HFFc6 (cell line): ENCODE measurements around the gene MRPL19. TPM values are rescaled to one million over a fixed set of nuclear protein-coding genes. Genes with fewer than 3 reads are reported as not detected.

Experiments
- DNase-seq: peaks from one replicate; pipeline ENCODE4 v3.0.0-alpha.2; 2018
- H3K27ac Mint-ChIP-seq: 2 replicates; pipeline ENCODE4 v1.8.0; 2020; ENCODE audit warnings: mild to moderate bottlenecking, mixed read lengths
- H3K27me3 Mint-ChIP-seq: 2 replicates; pipeline ENCODE4 v1.8.0; 2021; ENCODE audit warnings: mild to moderate bottlenecking, moderate library complexity, mixed read lengths; ENCODE audit not compliant: insufficient read depth
- H3K36me3 Mint-ChIP-seq: 2 replicates; pipeline ENCODE4 v1.8.0; 2021; ENCODE audit warnings: low read depth, mixed read lengths
- H3K4me1 Mint-ChIP-seq: 2 replicates; pipeline ENCODE4 v1.8.0; 2020; ENCODE audit warnings: low read depth, mixed read lengths
- H3K4me3 Mint-ChIP-seq: 2 replicates; pipeline ENCODE4 v1.8.0; 2020; ENCODE audit warnings: mild to moderate bottlenecking, moderate library complexity, mixed read lengths
- H3K9me3 Mint-ChIP-seq: 2 replicates; pipeline ENCODE4 v1.8.0; 2020; ENCODE audit warnings: mild to moderate bottlenecking, mixed read lengths
- CTCF ChIP-seq: fragments of 200-600 bp; sonication (generic); IDR thresholded peaks from 2 replicates; pipeline ENCODE4 v1.5.0; 2021; ENCODE audit warnings: antibody characterized with exemption, mild to moderate bottlenecking
- total RNA-seq, 6 experiments: library from RNA; stranded (reverse); fragmentation: NEBNext Ultra II Directional; extraction: Animal tissue kit (Norgen Biotek cat#: 25700); gene quantifications; 2 replicates in 1 of 6; 3 replicates in 5 of 6; pipeline ENCODE4 v1.2.3, GENCODE V29; 2021

MRPL19 gene
- total RNA-seq, 6 experiments from 2014 or later: 61.0 to 66.1 (median 63.1) TPM

GRCh38 chr2:75703589-75704287 lies 57.2 kb downstream of the MRPL19 start:
- Mint-ChIP-seq H3K4me3 (no peak overlapping the region), H3K27me3 (no peaks in the 10 kb centered on the region; the same call in 1 of the 2 replicates), H3K27ac (no peak overlapping the region), H3K36me3 (peaks cover 21% of the 10 kb centered on the region), H3K4me1 (peaks cover 32% of the 10 kb centered on the region), H3K9me3 (no peaks in the 10 kb centered on the region)
- no peak for TF ChIP-seq CTCF
- no peak for DNase-seq

GRCh38 chr2:75705921-75706320 lies 59.3 kb downstream of the MRPL19 start:
- H3K27me3 Mint-ChIP-seq: no peaks in the 10 kb centered on the region; the same call in 1 of the 2 replicates
- peaks cover 16% of the 10 kb centered on the region for H3K36me3 Mint-ChIP-seq
- peak overlapping the region; percentile 26; the same call in 1 of the 2 replicates for H3K4me3 Mint-ChIP-seq
- no peak for DNase-seq
- H3K27ac Mint-ChIP-seq: no peak overlapping the region
- no peak for TF ChIP-seq CTCF
- H3K4me1 Mint-ChIP-seq: peaks cover 36% of the 10 kb centered on the region
- H3K9me3 Mint-ChIP-seq: no peaks in the 10 kb centered on the region

GRCh38 chr2:75707901-75708300 lies 61.3 kb downstream of the MRPL19 start:
- Mint-ChIP-seq H3K4me3 (peak overlapping the region; percentile 76), H3K36me3 (peaks cover 11% of the 10 kb centered on the region), H3K27me3 (no peaks in the 10 kb centered on the region; the same call in 1 of the 2 replicates), H3K9me3 (no peaks in the 10 kb centered on the region), H3K4me1 (peaks cover 40% of the 10 kb centered on the region), H3K27ac (peak overlapping the region; percentile 42; the same call in 1 of the 2 replicates)
- DNase-seq: no peak
- TF ChIP-seq CTCF: no peak

- Mint-ChIP-seq H3K36me3 (peaks cover 2% of the 10 kb centered on the region), H3K9me3 (no peaks in the 10 kb centered on the region), H3K4me1 (peaks cover 40% of the 10 kb centered on the region), H3K27me3 (no peaks in the 10 kb centered on the region; the same call in 1 of the 2 replicates), H3K4me3 (peak overlapping the region; percentile 74), H3K27ac (peak overlapping the region; percentile 5)
- TF ChIP-seq CTCF: no peak
- DNase-seq: no peak
Measured at GRCh38 chr2:75709297-75709696, 62.7 kb downstream of the MRPL19 start.

- TF ChIP-seq CTCF: no peak
- no peak for DNase-seq
- H3K27ac Mint-ChIP-seq: peak overlapping the region; percentile 96
- H3K36me3 Mint-ChIP-seq: no peaks in the 10 kb centered on the region
- no peaks in the 10 kb centered on the region for H3K9me3 Mint-ChIP-seq
- H3K4me3 Mint-ChIP-seq: peak overlapping the region; percentile 95
- H3K27me3 Mint-ChIP-seq: no peaks in the 10 kb centered on the region; the same call in 1 of the 2 replicates
- peaks cover 48% of the 10 kb centered on the region for H3K4me1 Mint-ChIP-seq
Measured at GRCh38 chr2:75710220-75710576, 63.6 kb downstream of the MRPL19 start.
